K562 (cell line): Measurements from ENCODE around the gene RBPMS2. TPM values are rescaled to one million over a fixed set of nuclear protein-coding genes. Genes with fewer than 3 reads are reported as not detected.

ENCODE experiments used
- KDM4B ChIP-seq, 2 experiments: fragments of 450-650 bp in 1 of 2; sonication (generic) in 1 of 2; IDR thresholded peaks; 2 replicates each; pipeline ENCODE4 v1.6.1; 2016 to 2017; ENCODE audit warnings: borderline replicate concordance in 2 of 2, antibody characterized with exemption in 1 of 2, low read depth in 1 of 2, mild to moderate bottlenecking in 1 of 2
- ZNF212 ChIP-seq: fragments of 450-650 bp; formaldehyde crosslinking; IDR thresholded peaks from 2 replicates; pipeline ENCODE4 v1.4.0; 2020; ENCODE audit warnings: mild to moderate bottlenecking
- ZNF518B ChIP-seq: fragments of 250-450 bp; sonication (Bioruptor Pico); IDR thresholded peaks from 2 replicates; pipeline ENCODE4 v1.5.0; 2021; ENCODE audit warnings: mild to moderate bottlenecking, moderate library complexity
- ZSCAN32 ChIP-seq: fragments of 450-650 bp; formaldehyde crosslinking; IDR thresholded peaks from 2 replicates; pipeline ENCODE4 v1.4.0; 2020; ENCODE audit warnings: mild to moderate bottlenecking, moderate library complexity
- polyA plus RNA-seq, 8 experiments: library from polyadenylated mRNA; depleted of rRNA in 4 of 8; stranded (reverse) in 5 of 8; unstranded in 3 of 8; fragments of >200 nt; fragmentation: Nextera tagmentation in 2 of 8; fragmentation: Illumina TruSeq in 1 of 8; extraction: Ambion mirVana in 2 of 8; extraction: Trizol in 1 of 8; gene quantifications; 2 replicates each; pipeline versions ENCODE4 v1.2.1 to v1.2.3, GENCODE V29; 2011 to 2014; ENCODE audit warnings: inconsistent platforms in 1 of 8, missing spikeins in 1 of 8
- total RNA-seq, 7 experiments: library from RNA; depleted of rRNA in 6 of 7; stranded (reverse); fragments of >200 nt in 6 of 7; fragmentation: Illumina TruSeq in 2 of 7; extraction: Trizol in 2 of 7; gene quantifications; 2 replicates each; pipeline versions ENCODE4 v1.2.1 to v1.2.3, GENCODE V29; 2011 to 2021; ENCODE audit warnings: low replicate concordance in 1 of 7
- TF ChIP-seq, protein P1 (sequence below): fragments of 250-450 bp; sonication (Bioruptor Pico); IDR thresholded peaks from 2 replicates; pipeline ENCODE4 v1.4.0; 2020
- TF ChIP-seq, protein P2 (sequence below): IDR thresholded peaks from 2 replicates; pipeline ENCODE4 v1.6.1; 2011; ENCODE audit warnings: borderline replicate concordance, low read depth, mild to moderate bottlenecking, moderate library complexity, low read length; ENCODE audit not compliant: insufficient read depth, poor library complexity, severe bottlenecking
- TF ChIP-seq, protein P3 (sequence below): fragments of 200-800 bp; sonication (Bioruptor generic); IDR thresholded peaks from 2 replicates; pipeline ENCODE4 v1.6.1; 2017; ENCODE audit warnings: missing genetic modification characterization, missing compliant biosample characterization
- TF ChIP-seq, protein P4 (sequence below): fragments of 250-450 bp; sonication (Bioruptor Pico); IDR thresholded peaks from 2 replicates; pipeline ENCODE4 v1.5.0; 2020; ENCODE audit warnings: mild to moderate bottlenecking

The RBPMS2 gene
- total and polyA plus RNA-seq, 9 of the 15 experiments (the other 6 are each of a cell fraction or from before 2014, with no cell fraction given) = 0.11 to 2.6 (median 0.37) TPM; not detected in 1

DNA sequence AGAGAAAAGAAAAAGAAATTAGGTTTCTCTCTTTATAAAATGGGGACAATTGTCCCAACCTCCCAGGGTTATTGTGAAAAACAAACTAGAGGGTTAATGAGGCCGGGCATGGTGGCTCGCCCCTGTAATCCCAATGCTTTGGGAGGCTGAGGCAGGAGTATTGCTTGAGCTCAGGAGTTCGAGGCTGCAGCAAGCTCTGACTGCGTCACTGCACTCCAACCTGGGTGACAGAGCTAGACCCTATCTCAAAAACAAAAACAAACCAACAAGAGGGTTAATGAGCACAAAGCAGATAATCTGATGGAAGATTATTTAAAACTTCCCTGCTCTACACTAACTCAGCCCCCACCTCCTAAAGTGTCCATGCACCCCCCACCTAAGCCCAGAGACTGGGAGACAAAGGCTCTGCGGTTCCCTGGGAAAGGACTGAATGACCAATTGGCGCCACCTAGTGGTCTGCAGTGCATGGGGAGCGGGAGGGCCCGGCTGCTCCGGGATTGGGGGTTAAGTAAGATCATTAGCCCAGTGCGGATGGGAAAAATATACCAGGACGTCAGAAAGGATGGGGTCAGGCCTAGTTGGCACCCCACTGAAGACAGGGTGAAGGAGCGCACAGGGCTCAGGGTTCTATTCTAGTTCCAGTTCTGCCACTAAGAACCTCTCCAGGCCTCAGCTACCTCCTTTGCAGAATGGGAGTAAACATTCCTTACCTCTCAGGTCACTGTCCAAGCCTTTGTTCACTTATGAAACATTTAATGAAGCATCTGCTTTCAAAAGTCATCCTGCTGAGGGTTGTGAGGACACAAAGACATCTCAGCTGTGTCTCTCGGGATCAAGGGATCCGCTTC lies 34.5 kb upstream of the RBPMS2 start (continued):
- no peak for TF ChIP-seq ZNF518B (CRISPR knock-in tag)
- no peak for TF ChIP-seq KDM4B (IDR thresholded peaks at IDR 0.05; ENCODE audit: borderline replicate concordance in 2 of 2, low read depth in 1 of 2)
- no peak for TF ChIP-seq ZSCAN32
- TF ChIP-seq, protein P1, sequence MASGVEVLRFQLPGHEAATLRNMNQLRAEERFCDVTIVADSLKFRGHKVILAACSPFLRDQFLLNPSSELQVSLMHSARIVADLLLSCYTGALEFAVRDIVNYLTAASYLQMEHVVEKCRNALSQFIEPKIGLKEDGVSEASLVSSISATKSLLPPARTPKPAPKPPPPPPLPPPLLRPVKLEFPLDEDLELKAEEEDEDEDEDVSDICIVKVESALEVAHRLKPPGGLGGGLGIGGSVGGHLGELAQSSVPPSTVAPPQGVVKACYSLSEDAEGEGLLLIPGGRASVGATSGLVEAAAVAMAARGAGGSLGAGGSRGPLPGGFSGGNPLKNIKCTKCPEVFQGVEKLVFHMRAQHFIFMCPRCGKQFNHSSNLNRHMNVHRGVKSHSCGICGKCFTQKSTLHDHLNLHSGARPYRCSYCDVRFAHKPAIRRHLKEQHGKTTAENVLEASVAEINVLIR (CRISPR knock-in tag) = no peak
- TF ChIP-seq ZNF212 (CRISPR knock-in tag) = no peak
- TF ChIP-seq, protein P2, sequence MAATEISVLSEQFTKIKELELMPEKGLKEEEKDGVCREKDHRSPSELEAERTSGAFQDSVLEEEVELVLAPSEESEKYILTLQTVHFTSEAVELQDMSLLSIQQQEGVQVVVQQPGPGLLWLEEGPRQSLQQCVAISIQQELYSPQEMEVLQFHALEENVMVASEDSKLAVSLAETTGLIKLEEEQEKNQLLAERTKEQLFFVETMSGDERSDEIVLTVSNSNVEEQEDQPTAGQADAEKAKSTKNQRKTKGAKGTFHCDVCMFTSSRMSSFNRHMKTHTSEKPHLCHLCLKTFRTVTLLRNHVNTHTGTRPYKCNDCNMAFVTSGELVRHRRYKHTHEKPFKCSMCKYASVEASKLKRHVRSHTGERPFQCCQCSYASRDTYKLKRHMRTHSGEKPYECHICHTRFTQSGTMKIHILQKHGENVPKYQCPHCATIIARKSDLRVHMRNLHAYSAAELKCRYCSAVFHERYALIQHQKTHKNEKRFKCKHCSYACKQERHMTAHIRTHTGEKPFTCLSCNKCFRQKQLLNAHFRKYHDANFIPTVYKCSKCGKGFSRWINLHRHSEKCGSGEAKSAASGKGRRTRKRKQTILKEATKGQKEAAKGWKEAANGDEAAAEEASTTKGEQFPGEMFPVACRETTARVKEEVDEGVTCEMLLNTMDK = peak; percentile 32
- TF ChIP-seq, protein P3, sequence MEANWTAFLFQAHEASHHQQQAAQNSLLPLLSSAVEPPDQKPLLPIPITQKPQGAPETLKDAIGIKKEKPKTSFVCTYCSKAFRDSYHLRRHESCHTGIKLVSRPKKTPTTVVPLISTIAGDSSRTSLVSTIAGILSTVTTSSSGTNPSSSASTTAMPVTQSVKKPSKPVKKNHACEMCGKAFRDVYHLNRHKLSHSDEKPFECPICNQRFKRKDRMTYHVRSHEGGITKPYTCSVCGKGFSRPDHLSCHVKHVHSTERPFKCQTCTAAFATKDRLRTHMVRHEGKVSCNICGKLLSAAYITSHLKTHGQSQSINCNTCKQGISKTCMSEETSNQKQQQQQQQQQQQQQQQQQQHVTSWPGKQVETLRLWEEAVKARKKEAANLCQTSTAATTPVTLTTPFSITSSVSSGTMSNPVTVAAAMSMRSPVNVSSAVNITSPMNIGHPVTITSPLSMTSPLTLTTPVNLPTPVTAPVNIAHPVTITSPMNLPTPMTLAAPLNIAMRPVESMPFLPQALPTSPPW (CRISPR knock-in tag) = peak; percentile 17; the same call in 1 of the 2 replicates
- TF ChIP-seq, protein P4, sequence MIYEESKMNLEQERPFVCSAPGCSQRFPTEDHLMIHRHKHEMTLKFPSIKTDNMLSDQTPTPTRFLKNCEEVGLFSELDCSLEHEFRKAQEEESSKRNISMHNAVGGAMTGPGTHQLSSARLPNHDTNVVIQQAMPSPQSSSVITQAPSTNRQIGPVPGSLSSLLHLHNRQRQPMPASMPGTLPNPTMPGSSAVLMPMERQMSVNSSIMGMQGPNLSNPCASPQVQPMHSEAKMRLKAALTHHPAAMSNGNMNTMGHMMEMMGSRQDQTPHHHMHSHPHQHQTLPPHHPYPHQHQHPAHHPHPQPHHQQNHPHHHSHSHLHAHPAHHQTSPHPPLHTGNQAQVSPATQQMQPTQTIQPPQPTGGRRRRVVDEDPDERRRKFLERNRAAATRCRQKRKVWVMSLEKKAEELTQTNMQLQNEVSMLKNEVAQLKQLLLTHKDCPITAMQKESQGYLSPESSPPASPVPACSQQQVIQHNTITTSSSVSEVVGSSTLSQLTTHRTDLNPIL = no peak
